Lung (tissue), 12 donors: ENCODE results near the gene SEMA6B. TPM values are rescaled to one million over a fixed set of nuclear protein-coding genes. Genes with fewer than 3 reads are reported as not detected.
A peak's percentile ranks its signal among the peaks of the same experiment; 100 is the strongest.

Experiments used
- ATAC-seq: fragments of 200-7000 bp; cut with Tn5 transposase; one replicate; pipeline ENCODE4 v1.9.1; 2020; ENCODE audit warnings: moderate number of reproducible peaks; ENCODE audit not compliant: insufficient read depth, low FRiP score
- DNase-seq, 3 donors: peaks; one replicate each; pipeline ENCODE4 v3.0.0-alpha.2; 2013 to 2017
- H3K27ac ChIP-seq, 2 donors: one replicate each; pipeline ENCODE4 v1.5.1; 2013; ENCODE audit warnings: mild to moderate bottlenecking in 2 of 2, moderate library complexity in 2 of 2, control low read depth in 1 of 2, inconsistent platforms in 1 of 2, low read depth in 1 of 2, low read length in 1 of 2
- H3K27me3 ChIP-seq, 3 donors: one replicate each; pipeline ENCODE4 v1.5.1; 2013; ENCODE audit warnings: low read length in 2 of 3; ENCODE audit not compliant: control insufficient read depth in 3 of 3, insufficient read depth in 3 of 3
- H3K36me3 ChIP-seq, 4 donors: one replicate each; pipeline ENCODE4 v1.5.1; 2013; ENCODE audit warnings: low read length in 4 of 4, mild to moderate bottlenecking in 1 of 4, moderate library complexity in 1 of 4; ENCODE audit not compliant: control insufficient read depth in 4 of 4, insufficient read depth in 4 of 4
- H3K4me1 ChIP-seq, 5 donors: one replicate each; pipeline ENCODE4 v1.5.1; 2013; ENCODE audit warnings: low read length in 5 of 5, mild to moderate bottlenecking in 2 of 5, moderate library complexity in 1 of 5; ENCODE audit not compliant: control insufficient read depth in 5 of 5, insufficient read depth in 5 of 5
- H3K4me3 ChIP-seq: one replicate; pipeline ENCODE4 v1.5.1; 2013; ENCODE audit warnings: mild to moderate bottlenecking, control low read depth, moderate library complexity
- H3K9ac ChIP-seq, 2 donors: one replicate each; pipeline ENCODE4 v1.5.1; 2013; ENCODE audit warnings: low read length in 2 of 2, control low read depth in 1 of 2; ENCODE audit not compliant: insufficient read depth in 1 of 2
- H3K9me3 ChIP-seq, 4 donors: one replicate each; pipeline ENCODE4 v1.5.1; 2013; ENCODE audit warnings: low read length in 3 of 4, mild to moderate bottlenecking in 1 of 4, moderate library complexity in 1 of 4; ENCODE audit not compliant: control insufficient read depth in 4 of 4, insufficient read depth in 3 of 4
- WGBS, 2 donors: extraction: QIAGEN DNeasy Blood & Tissue Kit; methylation state at CpG; one replicate each; pipeline ENCODE4 v1.1.7; 2013; 5-methylcytosine and 5-hydroxymethylcytosine counted together
- polyA plus RNA-seq, 2 donors: library from polyadenylated mRNA; stranded (reverse); fragments of 200-250 nt; gene quantifications; one replicate each; pipeline ENCODE4 v1.2.1, GENCODE V29; 2013
- total RNA-seq, 2 donors: library from RNA; depleted of rRNA in 1 of 2; stranded (reverse); fragments of >200 nt in 1 of 2; gene quantifications; one replicate each; pipeline ENCODE4 v1.2.1, GENCODE V29; 2014 to 2021
- TF ChIP-seq, protein P1 (sequence below): IDR thresholded peaks from 2 replicates; pipeline ENCODE4 v1.5.1; 2012; ENCODE audit warnings: mild to moderate bottlenecking; ENCODE audit errors: control extremely low read depth, extremely low read depth
- donor health status: control.
- donor health status: control.
- donor health status: Bipolar disorder and iron deficiency.
- donor health status: healthy.
- donor health status: DM: yes; HTN: yes; CAD: no.

SEMA6B gene
- total and polyA plus RNA-seq, 4 donors: 3.2 to 38.5 (median 20.1) TPM

GRCh38 chr19:4584670-4585460 is 25.4 kb upstream of the SEMA6B start:
- H3K4me1 ChIP-seq: peaks cover 0 to 8% (median 5%) of the 10 kb centered on the region in 5 donors
- no peak for ATAC-seq
- no peaks in the 10 kb centered on the region for H3K36me3 ChIP-seq
- DNase-seq: peak; percentile 37 to 39 (median 38)
- WGBS, 2 donors: 9 to 10% methylated on average over 45 of the region's 45 CpGs
- TF ChIP-seq, protein P1, sequence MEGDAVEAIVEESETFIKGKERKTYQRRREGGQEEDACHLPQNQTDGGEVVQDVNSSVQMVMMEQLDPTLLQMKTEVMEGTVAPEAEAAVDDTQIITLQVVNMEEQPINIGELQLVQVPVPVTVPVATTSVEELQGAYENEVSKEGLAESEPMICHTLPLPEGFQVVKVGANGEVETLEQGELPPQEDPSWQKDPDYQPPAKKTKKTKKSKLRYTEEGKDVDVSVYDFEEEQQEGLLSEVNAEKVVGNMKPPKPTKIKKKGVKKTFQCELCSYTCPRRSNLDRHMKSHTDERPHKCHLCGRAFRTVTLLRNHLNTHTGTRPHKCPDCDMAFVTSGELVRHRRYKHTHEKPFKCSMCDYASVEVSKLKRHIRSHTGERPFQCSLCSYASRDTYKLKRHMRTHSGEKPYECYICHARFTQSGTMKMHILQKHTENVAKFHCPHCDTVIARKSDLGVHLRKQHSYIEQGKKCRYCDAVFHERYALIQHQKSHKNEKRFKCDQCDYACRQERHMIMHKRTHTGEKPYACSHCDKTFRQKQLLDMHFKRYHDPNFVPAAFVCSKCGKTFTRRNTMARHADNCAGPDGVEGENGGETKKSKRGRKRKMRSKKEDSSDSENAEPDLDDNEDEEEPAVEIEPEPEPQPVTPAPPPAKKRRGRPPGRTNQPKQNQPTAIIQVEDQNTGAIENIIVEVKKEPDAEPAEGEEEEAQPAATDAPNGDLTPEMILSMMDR: no peak
- peaks cover 0 to 7% (median 0%) of the 10 kb centered on the region in 4 donors for H3K9me3 ChIP-seq
- H3K27me3 ChIP-seq: peaks cover 13 to 25% (median 24%) of the 10 kb centered on the region in 3 donors
- no peak overlapping the region for H3K27ac ChIP-seq
- no peak overlapping the region for H3K9ac ChIP-seq
- no peak overlapping the region for H3K4me3 ChIP-seq

GRCh38 chr19:4583961-4584669 is 24.6 kb upstream of the SEMA6B start:
- Histone ChIP-seq H3K27ac (no peak overlapping the region), H3K36me3 (no peaks in the 10 kb centered on the region), H3K9ac (no peak overlapping the region), H3K9me3 (peaks cover 0 to 7% (median 0%) of the 10 kb centered on the region in 4 donors), H3K4me3 (no peak overlapping the region), H3K4me1 (peaks cover 0 to 8% (median 5%) of the 10 kb centered on the region in 5 donors), H3K27me3 (peaks cover 13 to 32% (median 31%) of the 10 kb centered on the region in 3 donors)
- ATAC-seq (no peak), DNase-seq (peak in 2 of 3 donors; percentile 39 to 42)
- TF ChIP-seq, protein P1: no peak
- WGBS, 2 donors: 1 to 3% methylated on average over 30 to 49 of the region's 49 CpGs

- 48 to 52% methylated on average over 16 of the region's 16 CpGs for WGBS, 2 donors
- no peak overlapping the region for H3K27ac ChIP-seq
- H3K9ac ChIP-seq: no peak overlapping the region
- TF ChIP-seq, protein P1: no peak
- peaks cover 13 to 40% (median 38%) of the 10 kb centered on the region in 3 donors for H3K27me3 ChIP-seq
- ATAC-seq: no peak
- peaks cover 0 to 8% (median 5%) of the 10 kb centered on the region in 5 donors for H3K4me1 ChIP-seq
- H3K4me3 ChIP-seq: no peak overlapping the region
- DNase-seq: no peak
- no peaks in the 10 kb centered on the region for H3K36me3 ChIP-seq
- H3K9me3 ChIP-seq: peaks cover 0 to 7% (median 0%) of the 10 kb centered on the region in 4 donors
Observed at GRCh38 chr19:4582980-4583842, 23.7 kb upstream of the SEMA6B start.
